Kidney epithelial cell (primary cell): ENCODE results near the gene FTO. TPM values are rescaled to one million over a fixed set of nuclear protein-coding genes. Genes with fewer than 3 reads are reported as not detected.

ENCODE experiments used
- DNase-seq: peaks from one replicate; pipeline ENCODE4 v3.0.0-alpha.2; 2010; ENCODE audit warnings: low read depth
- H3K27me3 ChIP-seq: 2 replicates; pipeline ENCODE4 v1.6.0; 2011; ENCODE audit warnings: low read length; ENCODE audit not compliant: control insufficient read depth, insufficient read depth
- H3K36me3 ChIP-seq: 2 replicates; pipeline ENCODE4 v1.5.1; 2011; ENCODE audit warnings: low read length; ENCODE audit not compliant: control insufficient read depth, insufficient read depth
- H3K4me3 ChIP-seq: 2 replicates; pipeline ENCODE4 v1.5.1; 2011; ENCODE audit warnings: low read depth, mild to moderate bottlenecking, control low read depth, low read length
- CTCF ChIP-seq: IDR thresholded peaks from 2 replicates; pipeline ENCODE4 v1.5.1; 2011; ENCODE audit warnings: mild to moderate bottlenecking, moderate library complexity, low read length, control low read depth, inconsistent platforms; ENCODE audit not compliant: insufficient read depth, poor library complexity, severe bottlenecking
- total RNA-seq: library from RNA; depleted of rRNA; stranded (reverse); fragments of >200 nt; gene quantifications from 2 replicates; pipeline ENCODE4 v1.2.3, GENCODE V29; 2015

FTO gene
- total RNA-seq, 1 donor from 2014 or later, result 66.9 TPM

- Histone ChIP-seq H3K36me3 (no peaks in the 10 kb centered on the region), H3K27me3 (no peaks in the 10 kb centered on the region), H3K4me3 (no peak overlapping the region)
- DNase-seq, result no peak
- TF ChIP-seq CTCF, result no peak
Observed at GRCh38 chr16:53768167-53768566, 64.2 kb downstream of the FTO start.

- DNase-seq, result no peak
- no peak for TF ChIP-seq CTCF
- Histone ChIP-seq H3K4me3 (no peak overlapping the region), H3K36me3 (no peaks in the 10 kb centered on the region), H3K27me3 (no peaks in the 10 kb centered on the region)
Observed at GRCh38 chr16:53768593-53768992, 64.6 kb downstream of the FTO start.

GRCh38 chr16:53769185-53769584, 65.2 kb downstream of the FTO start:
- no peak overlapping the region for H3K4me3 ChIP-seq
- no peaks in the 10 kb centered on the region for H3K27me3 ChIP-seq

GRCh38 chr16:53769787-53770186, 65.8 kb downstream of the FTO start:
- no peak for DNase-seq
- no peak overlapping the region for H3K4me3 ChIP-seq
- TF ChIP-seq CTCF, result no peak
- no peaks in the 10 kb centered on the region for H3K36me3 ChIP-seq
- H3K27me3 ChIP-seq, result no peaks in the 10 kb centered on the region

More at GRCh38 chr16:53769185-53769584, 65.2 kb downstream of the FTO start:
- H3K36me3 ChIP-seq, result no peaks in the 10 kb centered on the region
- no peak for DNase-seq
- no peak for TF ChIP-seq CTCF

GRCh38 chr16:53770641-53771040, 66.7 kb downstream of the FTO start:
- Histone ChIP-seq H3K36me3 (no peaks in the 10 kb centered on the region), H3K4me3 (no peak overlapping the region), H3K27me3 (no peaks in the 10 kb centered on the region)
- no peak for DNase-seq
- TF ChIP-seq CTCF, result no peak

GRCh38 chr16:53771655-53772497, 67.9 kb downstream of the FTO start:
- H3K4me3 ChIP-seq, result no peak overlapping the region
- no peak for DNase-seq
- no peaks in the 10 kb centered on the region for H3K36me3 ChIP-seq
- no peaks in the 10 kb centered on the region for H3K27me3 ChIP-seq
- TF ChIP-seq CTCF, result no peak
